GM10266 (cell line): Measurements from ENCODE around the gene PATJ.
A peak's percentile ranks its signal among the peaks of the same experiment; 100 is the strongest.
"Not testable (repeated sequence)": the region's sequence is repeated elsewhere in the genome, so short reads cannot be mapped to it uniquely, and the experiment has no call there.

Experiments
- DNase-seq: peaks from one replicate; pipeline ENCODE4 v3.0.0; 2012; ENCODE audit errors: extremely low spot score
- CTCF ChIP-seq: IDR thresholded peaks from 2 replicates; pipeline ENCODE4 v1.5.1; 2012; ENCODE audit warnings: mild to moderate bottlenecking, low read depth; ENCODE audit not compliant: control insufficient read depth, insufficient read depth; ENCODE audit errors: missing control alignments

The PATJ gene

GRCh38 chr1:61782771-61783170, 40.5 kb downstream of the PATJ start:
- no peak for TF ChIP-seq CTCF
- peak; percentile 16 for DNase-seq

GRCh38 chr1:61784726-61785125, 42.4 kb downstream of the PATJ start:
- DNase-seq: no peak
- no peak for TF ChIP-seq CTCF

GRCh38 chr1:61790837-61791236, 48.6 kb downstream of the PATJ start:
- no peak for TF ChIP-seq CTCF
- no peak for DNase-seq

GRCh38 chr1:61797045-61797755, 54.9 kb downstream of the PATJ start:
- DNase-seq: no peak
- no peak for TF ChIP-seq CTCF

- DNase-seq: not testable (repeated sequence)
Measured at GRCh38 chr1:61801047-61801446, 58.8 kb downstream of the PATJ start.

- TF ChIP-seq CTCF: no peak
- no peak for DNase-seq
Measured at GRCh38 chr1:61807606-61808140, 65.4 kb downstream of the PATJ start.

- DNase-seq: no peak
Measured at GRCh38 chr1:61808321-61808720, 66.0 kb downstream of the PATJ start.

More at GRCh38 chr1:61808321-61808720, 66.0 kb downstream of the PATJ start:
- no peak for TF ChIP-seq CTCF
